ENCODE results near the gene PEAK1.

PEAK1 gene

GRCh38 chr15:77140220-77140619 is 279.7 kb downstream of the PEAK1 start:
- peaks cover 70% of the 10 kb centered on the region for H3K36me3 Mint-ChIP-seq (ENCODE audit: low read depth)
- H3K27me3 Mint-ChIP-seq (ENCODE audit: low read depth, poor library complexity) = no peaks in the 10 kb centered on the region
- H3K4me1 Mint-ChIP-seq = no peaks in the 10 kb centered on the region
- H3K4me3 Mint-ChIP-seq = no peak overlapping the region
- H3K9me3 Mint-ChIP-seq = peaks cover 39% of the 10 kb centered on the region
- TF ChIP-seq CTCF (IDR thresholded peaks at IDR 0.05) = no peak
- no peak for DNase-seq
- H3K27ac Mint-ChIP-seq = no peak overlapping the region

- no peak for TF ChIP-seq CTCF (IDR thresholded peaks at IDR 0.05)
- no peaks in the 10 kb centered on the region for H3K4me1 Mint-ChIP-seq
- no peak overlapping the region for H3K4me3 Mint-ChIP-seq
- no peak for DNase-seq
- H3K27me3 Mint-ChIP-seq (ENCODE audit: low read depth, poor library complexity) = no peaks in the 10 kb centered on the region
- peaks cover 39% of the 10 kb centered on the region for H3K9me3 Mint-ChIP-seq
- peaks cover 70% of the 10 kb centered on the region for H3K36me3 Mint-ChIP-seq (ENCODE audit: low read depth)
- no peak overlapping the region for H3K27ac Mint-ChIP-seq
These were observed 280.6 kb downstream of the PEAK1 start for GRCh38 chr15:77139312-77139711.

GRCh38 chr15:77138167-77138522 is 281.8 kb downstream of the PEAK1 start:
- H3K9me3 Mint-ChIP-seq = peaks cover 39% of the 10 kb centered on the region
- no peak for TF ChIP-seq CTCF (IDR thresholded peaks at IDR 0.05)
- DNase-seq = no peak
- H3K36me3 Mint-ChIP-seq (ENCODE audit: low read depth) = peaks cover 64% of the 10 kb centered on the region
- no peaks in the 10 kb centered on the region for H3K27me3 Mint-ChIP-seq (ENCODE audit: low read depth, poor library complexity)
- no peak overlapping the region for H3K27ac Mint-ChIP-seq
- H3K4me3 Mint-ChIP-seq = no peak overlapping the region
- no peaks in the 10 kb centered on the region for H3K4me1 Mint-ChIP-seq

GRCh38 chr15:77135181-77135580 is 284.7 kb downstream of the PEAK1 start:
- no peak for DNase-seq
- no peaks in the 10 kb centered on the region for H3K4me1 Mint-ChIP-seq
- peaks cover 20% of the 10 kb centered on the region for H3K9me3 Mint-ChIP-seq
- H3K27me3 Mint-ChIP-seq (ENCODE audit: low read depth, poor library complexity) = no peaks in the 10 kb centered on the region
- TF ChIP-seq CTCF (IDR thresholded peaks at IDR 0.05) = no peak
- H3K27ac Mint-ChIP-seq = no peak overlapping the region
- no peak overlapping the region for H3K4me3 Mint-ChIP-seq
- H3K36me3 Mint-ChIP-seq (ENCODE audit: low read depth) = peaks cover 46% of the 10 kb centered on the region

- H3K27ac Mint-ChIP-seq = no peak overlapping the region
- H3K27me3 Mint-ChIP-seq (ENCODE audit: low read depth, poor library complexity) = no peaks in the 10 kb centered on the region
- H3K4me3 Mint-ChIP-seq = no peak overlapping the region
- DNase-seq = no peak
- no peak for TF ChIP-seq CTCF (IDR thresholded peaks at IDR 0.05)
- H3K36me3 Mint-ChIP-seq (ENCODE audit: low read depth) = peaks cover 17% of the 10 kb centered on the region
- no peaks in the 10 kb centered on the region for H3K9me3 Mint-ChIP-seq
- no peaks in the 10 kb centered on the region for H3K4me1 Mint-ChIP-seq
These were observed 289.5 kb downstream of the PEAK1 start for GRCh38 chr15:77130315-77130930.

GRCh38 chr15:77127626-77128025 is 292.3 kb downstream of the PEAK1 start:
- TF ChIP-seq CTCF (IDR thresholded peaks at IDR 0.05) = no peak
- Mint-ChIP-seq H3K9me3 (no peaks in the 10 kb centered on the region), H3K4me1 (no peaks in the 10 kb centered on the region), H3K27me3 (ENCODE audit: low read depth, poor library complexity) (peaks cover 4% of the 10 kb centered on the region), H3K27ac (no peak overlapping the region), H3K4me3 (no peak overlapping the region), H3K36me3 (ENCODE audit: low read depth) (peaks cover 6% of the 10 kb centered on the region)
- no peak for DNase-seq
